Upper lobe of right lung (tissue), 1 donor: ENCODE data around the gene WDFY2. TPM values are rescaled to one million over a fixed set of nuclear protein-coding genes. Genes with fewer than 3 reads are reported as not detected.
"Not testable (repeated sequence)": the region's sequence is repeated elsewhere in the genome, so short reads cannot be mapped to it uniquely, and the experiment has no call there.

Experiments used
- ATAC-seq: fragments of 200-7000 bp; cut with Tn5 transposase; one replicate; pipeline ENCODE4 v1.9.1; 2020; ENCODE audit warnings: mild to moderate bottlenecking, moderate library complexity
- DNase-seq: peaks from one replicate; pipeline ENCODE4 v3.0.0-alpha.2; 2020
- H3K27ac ChIP-seq: fragments of 200-600 bp; one replicate; pipeline ENCODE4 v1.8.0; 2022
- H3K27me3 ChIP-seq: fragments of 200-600 bp; one replicate; pipeline ENCODE4 v1.8.0; 2022; ENCODE audit warnings: mild to moderate bottlenecking
- H3K36me3 ChIP-seq: fragments of 200-600 bp; one replicate; pipeline ENCODE4 v1.8.0; 2022
- H3K4me1 ChIP-seq: fragments of 200-600 bp; one replicate; pipeline ENCODE4 v1.8.0; 2022
- H3K4me3 ChIP-seq: fragments of 200-600 bp; one replicate; pipeline ENCODE4 v1.8.0; 2022; ENCODE audit warnings: mild to moderate bottlenecking
- H3K9me3 ChIP-seq: fragments of 200-600 bp; one replicate; pipeline ENCODE4 v1.8.0; 2022
- CTCF ChIP-seq: fragments of 200-600 bp; IDR thresholded peaks from one replicate; pipeline ENCODE4 v1.8.0; 2022; ENCODE audit warnings: antibody characterized with exemption
- intact Hi-C: fragments of 100-400 bp; cut with DNase I; formaldehyde crosslinking; loops from one replicate; pipeline ENCODE4 v1.11.0; 2022
- total RNA-seq: library from RNA; stranded (reverse); fragmentation: NEBNext Ultra II Directional; extraction: Animal tissue kit (Norgen Biotek cat#: 25700); gene quantifications from one replicate; pipeline ENCODE4 v1.2.1, GENCODE V29; 2021
- donor health status: DM: no; HTN: yes; CAD: no; lungs with severe emphysema.

Gene WDFY2
- total RNA-seq, 1 donor from 2014 or later = 13.1 TPM

GRCh38 chr13:51645154-51645650 lies 60.9 kb downstream of the WDFY2 start:
- H3K36me3 ChIP-seq = no peaks in the 10 kb centered on the region
- intact Hi-C loops = no loop called here
- TF ChIP-seq CTCF = no peak
- H3K27me3 ChIP-seq = no peaks in the 10 kb centered on the region
- ATAC-seq (peak; percentile 84), DNase-seq (no peak)
- H3K4me1 ChIP-seq = peaks cover 31% of the 10 kb centered on the region
- H3K9me3 ChIP-seq = no peaks in the 10 kb centered on the region
- H3K4me3 ChIP-seq = no peak overlapping the region
- H3K27ac ChIP-seq = peak overlapping the region; percentile 55

- Histone ChIP-seq H3K36me3 (no peaks in the 10 kb centered on the region), H3K4me3 (no peak overlapping the region), H3K4me1 (peaks cover 31% of the 10 kb centered on the region), H3K27me3 (no peaks in the 10 kb centered on the region), H3K9me3 (no peaks in the 10 kb centered on the region), H3K27ac (peak overlapping the region; percentile 55)
- ATAC-seq (no peak), DNase-seq (no peak)
- no peak for TF ChIP-seq CTCF
- intact Hi-C loops = no loop called here
Measured at GRCh38 chr13:51645761-51646670, 61.8 kb downstream of the WDFY2 start.

- no peak for TF ChIP-seq CTCF
- H3K4me1 ChIP-seq = peaks cover 31% of the 10 kb centered on the region
- no peak overlapping the region for H3K4me3 ChIP-seq
- H3K9me3 ChIP-seq = no peaks in the 10 kb centered on the region
- DNase-seq (no peak), ATAC-seq (no peak)
- intact Hi-C loops = no loop called here
- H3K27me3 ChIP-seq = no peaks in the 10 kb centered on the region
- no peaks in the 10 kb centered on the region for H3K36me3 ChIP-seq
- H3K27ac ChIP-seq = no peak overlapping the region
Measured at GRCh38 chr13:51647067-51647466, 62.8 kb downstream of the WDFY2 start.

- H3K9me3 ChIP-seq, H3K4me3 ChIP-seq, DNase-seq, H3K27me3 ChIP-seq, intact Hi-C loops, ATAC-seq, H3K27ac ChIP-seq, H3K4me1 ChIP-seq, H3K36me3 ChIP-seq: not testable (repeated sequence)
Measured at GRCh38 chr13:51652193-51652592, 67.9 kb downstream of the WDFY2 start.

- DNase-seq = no peak
- no peak for ATAC-seq
- Histone ChIP-seq H3K9me3 (peaks cover 8% of the 10 kb centered on the region), H3K27me3 (no peaks in the 10 kb centered on the region), H3K36me3 (no peaks in the 10 kb centered on the region), H3K4me1 (no peaks in the 10 kb centered on the region), H3K27ac (no peak overlapping the region), H3K4me3 (no peak overlapping the region)
- no peak for TF ChIP-seq CTCF
- intact Hi-C loops = no loop called here
Measured at GRCh38 chr13:51659276-51660127, 75.2 kb downstream of the WDFY2 start.

- no peak for ATAC-seq
- H3K4me1 ChIP-seq = no peaks in the 10 kb centered on the region
- H3K27me3 ChIP-seq = no peaks in the 10 kb centered on the region
- no peaks in the 10 kb centered on the region for H3K36me3 ChIP-seq
- no peak overlapping the region for H3K27ac ChIP-seq
- no peak overlapping the region for H3K4me3 ChIP-seq
- DNase-seq = no peak
- intact Hi-C loops = no loop called here
- H3K9me3 ChIP-seq = peaks cover 3% of the 10 kb centered on the region
- no peak for TF ChIP-seq CTCF
Measured at GRCh38 chr13:51660813-51661212, 76.6 kb downstream of the WDFY2 start.
